H1 (cell line): Measurements from ENCODE around the gene RBMS1. TPM values are rescaled to one million over a fixed set of nuclear protein-coding genes. Genes with fewer than 3 reads are reported as not detected.

Experiments used
- CTCF ChIA-PET: fragments of 300-600 bp; sonication (Branson Sonifier 250); formaldehyde crosslinking; loops from one replicate; lab custom pipeline; 2021; ENCODE audit not compliant: partially characterized antibody; lab: Charles Lee
- POLR2A ChIA-PET: fragments of 300-600 bp; sonication (Branson Sonifier 250); formaldehyde crosslinking; loops from one replicate; lab custom pipeline; 2021; ENCODE audit warnings: inconsistent platforms; ENCODE audit not compliant: partially characterized antibody; lab: Charles Lee
- DNase-seq, 2 experiments: peaks; one replicate each; pipeline versions ENCODE4 v3.0.0 to v3.0.0-alpha.2; 2010 to 2022; ENCODE audit warnings: low spot score in 2 of 2, low read depth in 1 of 2, mixed read lengths in 1 of 2
- FAIRE-seq: peaks from 2 replicates; lab custom pipeline; 2011; peaks lifted over from hg19 to GRCh38; lab: Jason Lieb, UNC
- H2AFZ ChIP-seq: 2 replicates; pipeline ENCODE4 v1.8.1; 2012; ENCODE audit warnings: low read length, inconsistent platforms
- H2AK5ac ChIP-seq: 2 replicates; pipeline ENCODE4 v1.6.1; 2013; ENCODE audit warnings: low read depth, low read length
- H2BK120ac ChIP-seq: replicated peaks from 2 replicates; pipeline ENCODE3; 2013; ENCODE audit warnings: low read depth, low read length, inconsistent platforms
- H2BK12ac ChIP-seq: 2 replicates; pipeline ENCODE4 v1.6.1; 2013; ENCODE audit warnings: low read depth, low read length
- H2BK15ac ChIP-seq: 2 replicates; pipeline ENCODE4 v1.6.1; 2013; ENCODE audit warnings: low read length
- H2BK20ac ChIP-seq: 2 replicates; pipeline ENCODE4 v1.6.1; 2013; ENCODE audit warnings: low read length
- H2BK5ac ChIP-seq: 2 replicates; pipeline ENCODE4 v1.6.1; 2013; ENCODE audit warnings: low read depth, low read length
- H3K14ac ChIP-seq: 2 replicates; pipeline ENCODE4 v1.6.1; 2013; ENCODE audit warnings: inconsistent platforms; ENCODE audit not compliant: insufficient read length
- H3K18ac ChIP-seq: 2 replicates; pipeline ENCODE4 v1.6.1; 2013; ENCODE audit warnings: low read length; ENCODE audit errors: extremely low read depth
- H3K23ac ChIP-seq: 2 replicates; pipeline ENCODE4 v1.6.1; 2013; ENCODE audit warnings: inconsistent platforms; ENCODE audit not compliant: insufficient read length
- H3K23me2 ChIP-seq: 2 replicates; pipeline ENCODE4 v1.6.1; 2013; ENCODE audit warnings: low read depth, low read length
- H3K27ac ChIP-seq: 2 replicates; pipeline ENCODE4 v1.6.1; 2011; ENCODE audit warnings: low read depth, low read length, inconsistent platforms
- H3K27me3 ChIP-seq, 4 experiments: replicated peaks in 1 of 4; 1 replicate in 1 of 4; 2 replicates in 3 of 4; pipeline versions ENCODE4 v1.6.1 to v1.8.1; 2011 to 2013; ENCODE audit warnings: low read length in 3 of 4, mild to moderate bottlenecking in 3 of 4, inconsistent platforms in 2 of 4, mixed read lengths in 2 of 4, moderate library complexity in 1 of 4; ENCODE audit not compliant: control insufficient read depth in 3 of 4, insufficient read depth in 3 of 4; ENCODE audit errors: extremely low read depth in 1 of 4
- H3K36me3 ChIP-seq, 4 experiments: 2 replicates each; pipeline versions ENCODE4 v1.6.1 to v1.8.1; 2011 to 2013; ENCODE audit warnings: mild to moderate bottlenecking in 4 of 4, low read length in 3 of 4, moderate library complexity in 2 of 4, control low read depth in 1 of 4, inconsistent platforms in 1 of 4; ENCODE audit not compliant: insufficient read depth in 4 of 4, control insufficient read depth in 2 of 4
- H3K4ac ChIP-seq: replicated peaks from 2 replicates; pipeline ENCODE3; 2013; ENCODE audit warnings: low read length, low read depth, mixed read lengths, inconsistent platforms; ENCODE audit not compliant: insufficient read length
- H3K4me1 ChIP-seq, 4 experiments: replicated peaks in 1 of 4; 1 replicate in 1 of 4; 2 replicates in 3 of 4; pipeline versions ENCODE4 v1.6.1 to v1.8.1; 2011 to 2013; ENCODE audit warnings: low read length in 3 of 4, inconsistent platforms in 2 of 4, mixed read lengths in 1 of 4; ENCODE audit not compliant: insufficient read depth in 4 of 4, control insufficient read depth in 3 of 4
- H3K4me2 ChIP-seq, 2 experiments: 2 replicates each; pipeline versions ENCODE4 v1.6.1 to v1.8.1; 2011 to 2013; ENCODE audit warnings: low read depth in 2 of 2, low read length in 2 of 2, control low read depth in 1 of 2, inconsistent platforms in 1 of 2, mild to moderate bottlenecking in 1 of 2; ENCODE audit not compliant: insufficient read depth in 1 of 2
- H3K4me3 ChIP-seq, 4 experiments: fragments of 200-600, 300-600 bp in 1 of 4; sonication (generic), shearing (Covaris generic), sonication (Bioruptor Twin) in 1 of 4; 2 replicates each; pipeline versions ENCODE4 v1.5.1 to v1.8.1; 2011 to 2016; ENCODE audit warnings: low read length in 4 of 4, low read depth in 3 of 4, control low read depth in 2 of 4, inconsistent platforms in 2 of 4, mild to moderate bottlenecking in 2 of 4, mixed read lengths in 1 of 4, moderate library complexity in 1 of 4; ENCODE audit not compliant: insufficient read depth in 2 of 4; ENCODE audit errors: extremely low read depth in 1 of 4
- H3K56ac ChIP-seq: replicated peaks from 2 replicates; pipeline ENCODE3; 2013; ENCODE audit warnings: low read depth, mild to moderate bottlenecking, mixed read lengths, low read length, inconsistent platforms; ENCODE audit not compliant: insufficient read length
- H3K79me1 ChIP-seq: 2 replicates; pipeline ENCODE4 v1.6.1; 2013; ENCODE audit warnings: low read depth, low read length, control low read depth
- H3K79me2 ChIP-seq, 2 experiments: 2 replicates each; pipeline versions ENCODE4 v1.6.1 to v1.8.1; 2012 to 2013; ENCODE audit warnings: low read length in 2 of 2, mild to moderate bottlenecking in 2 of 2, inconsistent platforms in 1 of 2; ENCODE audit not compliant: insufficient read depth in 2 of 2, control insufficient read depth in 1 of 2
- H3K9ac ChIP-seq, 4 experiments: replicated peaks in 1 of 4; 1 replicate in 1 of 4; 2 replicates in 3 of 4; pipeline versions ENCODE4 v1.6.1 to v1.8.1; 2011 to 2013; ENCODE audit warnings: low read depth in 3 of 4, low read length in 3 of 4, control low read depth in 2 of 4, mild to moderate bottlenecking in 2 of 4, moderate library complexity in 2 of 4, inconsistent platforms in 1 of 4; ENCODE audit errors: extremely low read depth in 1 of 4
- H3K9me3 ChIP-seq, 2 experiments: 2 replicates each; pipeline versions ENCODE4 v1.6.1 to v1.8.1; 2012 to 2013; ENCODE audit warnings: mild to moderate bottlenecking in 2 of 2, moderate library complexity in 2 of 2, control low read depth in 1 of 2, inconsistent platforms in 1 of 2, low read depth in 1 of 2, low read length in 1 of 2, mixed read lengths in 1 of 2; ENCODE audit not compliant: insufficient read depth in 2 of 2
- H4K20me1 ChIP-seq, 2 experiments: replicated peaks in 1 of 2; 2 replicates each; pipeline versions ENCODE3 to v1.8.1; 2011 to 2013; ENCODE audit warnings: inconsistent platforms in 2 of 2, low read length in 2 of 2, mild to moderate bottlenecking in 1 of 2; ENCODE audit not compliant: insufficient read depth in 2 of 2, control insufficient read depth in 1 of 2
- H4K5ac ChIP-seq: 2 replicates; pipeline ENCODE4 v1.6.1; 2013; ENCODE audit warnings: low read length, low read depth, mixed read lengths, inconsistent platforms; ENCODE audit not compliant: insufficient read length
- H4K8ac ChIP-seq: 2 replicates; pipeline ENCODE4 v1.8.0; 2013; ENCODE audit warnings: mild to moderate bottlenecking, moderate library complexity, low read length, inconsistent platforms; ENCODE audit not compliant: insufficient read depth; ENCODE audit errors: extremely low read depth
- H4K91ac ChIP-seq: replicated peaks from 2 replicates; pipeline ENCODE3; 2013; ENCODE audit warnings: low read length, mixed read lengths, inconsistent platforms; ENCODE audit not compliant: insufficient read length
- CBX5 ChIP-seq: fragments of 300-800, 300-1000 bp; sonication (generic); IDR thresholded peaks from 2 replicates; pipeline ENCODE4 v1.7.1; 2016; ENCODE audit warnings: antibody characterized with exemption, low read length, low read depth
- CREB1 ChIP-seq: IDR thresholded peaks from 2 replicates; pipeline ENCODE4 v1.6.1; 2012; ENCODE audit warnings: inconsistent platforms
- CTCF ChIP-seq, 3 experiments: IDR thresholded peaks; 1 replicate in 2 of 3; 2 replicates in 1 of 3; pipeline versions ENCODE4 v1.5.1 to v1.6.1; 2011; ENCODE audit warnings: low read length in 3 of 3, mild to moderate bottlenecking in 3 of 3, inconsistent platforms in 2 of 3, low read depth in 1 of 3, moderate library complexity in 1 of 3; ENCODE audit not compliant: insufficient read depth in 1 of 3; ENCODE audit errors: control extremely low read depth in 1 of 3
- KDM1A ChIP-seq: fragments of 200-600, 300-600 bp; sonication (generic); IDR thresholded peaks from 2 replicates; pipeline ENCODE4 v1.7.1; 2016; ENCODE audit warnings: mild to moderate bottlenecking, low read length, borderline replicate concordance
- MAFK ChIP-seq: IDR thresholded peaks from 2 replicates; pipeline ENCODE4 v1.6.1; 2012; ENCODE audit warnings: low read depth, mild to moderate bottlenecking, improper control_type of control experiment, low read length
- PHF8 ChIP-seq: fragments of 200-600 bp; sonication (generic); conservative IDR thresholded peaks from 2 replicates; pipeline ENCODE4 v1.7.1; 2012; ENCODE audit warnings: low read depth, mild to moderate bottlenecking, inconsistent platforms, low read length, moderate library complexity
- RBBP5 ChIP-seq: IDR thresholded peaks from 2 replicates; pipeline ENCODE4 v1.7.1; 2012; ENCODE audit warnings: low read depth, mild to moderate bottlenecking, inconsistent platforms, low read length, moderate library complexity, borderline replicate concordance
- SP1 ChIP-seq: IDR thresholded peaks from 2 replicates; pipeline ENCODE4 v1.6.1; 2011; ENCODE audit warnings: low read depth, low read length
- SP4 ChIP-seq: IDR thresholded peaks from 2 replicates; pipeline ENCODE4 v1.6.1; 2012; ENCODE audit warnings: low read length, inconsistent platforms
- TEAD4 ChIP-seq: IDR thresholded peaks from 2 replicates; pipeline ENCODE4 v1.6.1; 2012; ENCODE audit warnings: low read depth, low read length, inconsistent platforms, mixed read lengths
- ZNF274 ChIP-seq: IDR thresholded peaks from 2 replicates; pipeline ENCODE4 v1.7.0; 2012; ENCODE audit warnings: low read length, borderline replicate concordance; ENCODE audit errors: extremely low read depth
- WGBS, 2 experiments: shearing (Covaris generic) in 1 of 2; methylation state at CpG; one replicate each; pipeline versions ENCODE4 v1.1.6 to v1.1.7; 2013 to 2015; ENCODE audit warnings: low lambda C conversion rate in 2 of 2, mixed read lengths in 2 of 2, inconsistent platforms in 1 of 2, low coverage in 1 of 2, missing lambda C conversion rate in 1 of 2; ENCODE audit not compliant: insufficient replicate concordance in 2 of 2, insufficient coverage in 1 of 2, insufficient read length in 1 of 2; ENCODE audit errors: extremely low coverage in 1 of 2, missing lambda C conversion rate in 1 of 2; 5-methylcytosine and 5-hydroxymethylcytosine counted together
- polyA plus RNA-seq, 7 experiments: library from polyadenylated mRNA; depleted of rRNA in 3 of 7; stranded (reverse) in 5 of 7; unstranded in 2 of 7; fragments of >200 nt in 5 of 7; fragments of 200-250 nt in 2 of 7; gene quantifications; 1 replicate in 5 of 7; 2 replicates in 1 of 7; 4 replicates in 1 of 7; pipeline versions ENCODE4 v1.2.1 to v1.2.3, GENCODE V29; 2011 to 2013; ENCODE audit warnings: missing spikeins in 2 of 7, mixed read lengths in 2 of 7
- total RNA-seq: library from RNA; stranded (reverse); fragmentation: NEBNext Ultra II Directional; extraction: Animal tissue kit (Norgen Biotek cat#: 25700); gene quantifications from 2 replicates; pipeline ENCODE4 v1.2.1, GENCODE V29; 2021

The RBMS1 gene
- total and polyA plus RNA-seq, 2 of the 8 experiments (the other 6 are each of a cell fraction or from before 2014, with no cell fraction given) = 53.7 to 60.0 TPM

- H2AK5ac ChIP-seq = no peak overlapping the region
- H3K9me3 ChIP-seq = no peaks in the 10 kb centered on the region
- H3K79me2 ChIP-seq = peaks cover 4 to 39% of the 10 kb centered on the region in 2 experiments; a peak in 3 of 4 replicates
- no peak overlapping the region for H2BK12ac ChIP-seq
- H2BK120ac ChIP-seq = no peak overlapping the region
- peaks cover 0 to 3% (median 0%) of the 10 kb centered on the region in 4 experiments; a peak in 1 of 8 replicates for H3K36me3 ChIP-seq
- H3K4ac ChIP-seq = no peak overlapping the region
- ChIA-PET CTCF (interaction anchor here (1.0 to 2.4 kb wide), 2 partner anchors 31 to 42 kb away, joined by 3 to 5 read pairs; no protein-coding TSS in a partner anchor), POLR2A (no interaction called here)
- no peak overlapping the region for H3K14ac ChIP-seq
- no peak overlapping the region for H3K23ac ChIP-seq
- H3K27me3 ChIP-seq = no peaks in the 10 kb centered on the region
- H3K27ac ChIP-seq = no peak overlapping the region
- 91% methylated on average over 5 of the region's 5 CpGs; no CpG with 5 or more reads in 1 of the 2 experiments for WGBS, 2 experiments
- H3K79me1 ChIP-seq = peaks cover 2% of the 10 kb centered on the region
- no peak overlapping the region for H2BK15ac ChIP-seq
- no peak overlapping the region for H3K4me2 ChIP-seq
- H3K4me1 ChIP-seq = peaks cover 5 to 14% (median 8%) of the 10 kb centered on the region in 4 experiments; a peak in 5 of 7 replicates
- H4K91ac ChIP-seq = no peak overlapping the region
- no peak overlapping the region for H2AFZ ChIP-seq
- no peak for FAIRE-seq
- no peak for DNase-seq
- H3K9ac ChIP-seq = no peak overlapping the region
- peaks cover 2% of the 10 kb centered on the region in 2 experiments for H4K20me1 ChIP-seq
- no peak overlapping the region for H2BK20ac ChIP-seq
- H4K8ac ChIP-seq = no peak overlapping the region; the same call in 1 of the 2 replicates
- no peaks in the 10 kb centered on the region for H3K23me2 ChIP-seq
- H3K18ac ChIP-seq = no peak overlapping the region
- H2BK5ac ChIP-seq = no peak overlapping the region
- no peak overlapping the region for H3K56ac ChIP-seq
- H4K5ac ChIP-seq = no peak overlapping the region
- H3K4me3 ChIP-seq = no peak overlapping the region
- TF ChIP-seq PHF8 = no peak
- TF ChIP-seq SP4 = no peak
- no peak for TF ChIP-seq RBBP5
- no peak for TF ChIP-seq MAFK
- no peak for TF ChIP-seq CTCF (IDR thresholded peaks at IDR 0.05; ENCODE audit: control extremely low read depth in 1 of 3, insufficient read depth in 1 of 3, low read depth in 1 of 3, low read length in 3 of 3)
- TF ChIP-seq TEAD4 = no peak
- TF ChIP-seq KDM1A = no peak
- TF ChIP-seq SP1 = no peak
- TF ChIP-seq CREB1 = no peak
- TF ChIP-seq ZNF274 = no peak
- TF ChIP-seq CBX5 = no peak
Observed at GRCh38 chr2:160365716-160366367, 127.8 kb downstream of the RBMS1 start.
